ENCODE data around the gene UBN1.

- TF ChIP-seq CTCF (IDR thresholded peaks at IDR 0.05; ENCODE audit: low read length), result no peak
- no peak for TF ChIP-seq EZH2 (IDR thresholded peaks at IDR 0.05; ENCODE audit: borderline replicate concordance, low read length)
Measured at GRCh38 chr16:4883501-4883900, 36.2 kb downstream of the UBN1 start.

All from OCI-LY1 (cell line).